ENCODE data around the gene TTYH2.

The TTYH2 gene

DNA sequence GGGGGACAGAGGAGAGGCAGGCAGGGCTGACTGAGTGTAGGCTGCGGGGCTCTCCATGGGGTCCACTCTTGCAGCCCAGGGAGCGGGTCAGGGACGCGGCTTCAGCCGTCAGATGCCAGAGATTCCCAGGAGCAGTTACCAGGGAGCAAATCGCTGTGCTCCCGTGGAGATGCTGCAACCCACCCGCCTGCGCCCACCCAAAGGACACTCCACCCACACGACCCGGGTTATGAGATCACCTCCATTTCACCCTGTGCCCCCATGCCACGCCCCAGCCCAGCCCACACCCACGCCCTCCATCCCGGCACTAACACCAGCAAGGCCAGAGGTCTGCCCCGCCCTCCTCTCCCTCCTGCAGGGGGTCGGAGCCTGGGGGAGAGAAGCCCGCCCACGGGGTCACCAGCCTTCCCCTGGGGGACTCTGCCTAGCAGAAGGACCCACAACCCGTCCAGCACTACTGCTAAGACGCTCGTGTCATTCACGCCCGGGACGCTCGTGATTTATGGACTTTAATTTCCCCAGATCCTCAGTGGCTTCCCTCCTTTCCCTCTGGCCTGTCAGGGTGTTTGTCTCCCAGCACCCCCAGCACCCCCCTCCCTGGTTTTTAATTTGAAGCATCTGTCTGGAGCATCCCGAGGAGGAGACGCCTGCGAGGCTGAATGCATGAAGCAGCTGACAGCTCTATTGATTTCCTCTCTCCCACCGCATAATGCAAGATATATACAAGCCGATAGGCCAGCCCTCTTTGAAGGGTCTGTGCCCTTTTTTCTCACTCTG, 16.6 kb upstream of the TTYH2 start:
- DNase-seq (ENCODE audit: low read depth), result no peak

DNA sequence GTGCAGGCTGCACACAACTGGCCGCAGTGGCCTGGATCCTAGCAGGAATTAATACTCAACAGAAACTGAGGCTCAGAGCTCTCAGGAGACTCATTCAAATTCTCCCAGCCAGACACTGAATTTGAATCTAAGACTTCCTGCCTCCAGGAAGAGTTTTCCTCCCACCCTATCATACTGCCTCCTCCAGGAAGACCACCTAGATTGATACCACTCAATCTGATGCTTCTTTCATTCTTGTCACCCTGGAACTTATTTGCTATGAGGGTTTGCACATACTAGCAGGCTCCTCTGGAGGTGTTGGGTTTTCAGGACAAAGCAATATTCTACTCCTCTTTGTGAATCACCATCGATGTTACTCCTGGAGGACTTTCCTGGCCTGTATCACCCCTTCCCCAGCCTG, 15.6 kb upstream of the TTYH2 start:
- no peak for DNase-seq (ENCODE audit: low read depth)

DNA sequence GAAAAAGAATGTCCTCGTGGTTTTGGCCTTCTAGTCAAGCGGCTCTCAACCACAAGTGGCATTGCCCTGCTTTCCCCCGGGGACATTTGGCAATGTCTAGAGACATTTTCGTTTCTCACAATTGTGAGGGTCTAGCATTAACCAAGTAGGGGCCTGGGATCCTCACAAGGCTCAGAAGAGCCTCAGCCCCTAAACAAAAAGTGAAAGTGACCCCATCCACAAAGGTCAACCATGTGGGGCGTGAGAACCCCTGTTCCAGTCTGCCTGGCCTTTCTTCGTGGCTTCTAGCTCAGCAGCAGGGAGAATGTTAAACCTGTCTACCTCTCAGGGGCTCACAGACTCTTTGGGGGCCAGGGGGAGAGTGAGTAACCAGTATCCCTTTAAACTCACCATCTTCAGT, 14.7 kb upstream of the TTYH2 start:
- no peak for DNase-seq (ENCODE audit: low read depth)

DNA sequence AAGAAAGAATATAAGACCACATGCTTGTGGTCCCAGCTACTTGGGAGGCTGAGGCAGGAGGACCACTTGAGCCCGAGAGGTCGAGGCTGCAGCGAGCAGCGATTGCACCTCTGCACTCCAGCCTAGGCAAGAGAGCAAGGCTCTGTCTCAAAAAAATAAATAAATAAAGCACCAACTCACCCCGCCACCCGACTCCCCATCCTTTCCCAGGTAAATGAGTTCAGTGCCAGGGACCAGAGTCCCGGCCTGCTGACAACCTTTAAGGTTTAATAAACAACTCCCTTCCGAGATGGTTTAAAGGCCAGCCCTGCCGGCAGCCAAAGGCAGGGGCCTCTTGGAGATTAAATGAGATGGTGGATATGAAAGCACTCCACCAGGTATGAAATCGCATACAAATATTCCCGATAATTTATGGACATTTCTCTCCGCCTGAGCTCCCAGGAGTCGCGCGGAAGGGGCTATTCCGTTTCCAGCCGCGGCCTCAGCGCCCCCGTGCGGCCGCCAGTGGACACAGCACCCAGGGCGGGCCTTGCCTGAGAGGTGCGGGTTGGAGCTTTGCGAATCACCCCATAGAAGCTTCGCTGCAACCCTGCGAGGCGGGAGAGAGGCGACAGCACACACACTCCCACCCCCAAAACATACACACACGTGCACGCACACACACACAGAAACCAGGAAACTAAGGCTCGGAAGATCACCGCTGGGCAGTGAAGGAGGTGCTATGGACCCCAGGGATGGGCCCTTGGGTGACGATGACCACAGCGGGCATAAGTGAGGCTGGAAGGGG, 13.9 kb upstream of the TTYH2 start:
- no peak for DNase-seq (ENCODE audit: low read depth)

DNA sequence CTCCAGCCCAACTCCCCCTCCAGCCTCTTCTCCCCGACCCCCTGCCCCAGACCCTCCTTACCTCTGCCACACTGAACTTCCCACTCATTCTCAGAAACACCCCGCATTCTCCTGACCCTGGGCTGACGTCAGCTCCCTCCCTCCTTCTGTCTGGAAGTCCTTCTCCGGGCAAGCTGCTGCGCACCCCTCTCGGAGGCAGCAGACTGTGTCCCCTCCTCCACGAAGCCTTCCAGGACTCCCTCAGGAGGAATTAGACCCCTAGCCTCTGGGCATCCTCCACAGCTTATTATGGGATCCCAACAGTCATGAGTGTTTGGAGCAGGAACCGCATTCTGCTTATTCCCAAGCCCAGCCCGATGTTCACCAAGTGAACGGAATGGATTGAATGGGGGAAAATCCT, 13.3 kb upstream of the TTYH2 start:
- no peak for DNase-seq (ENCODE audit: low read depth)

DNA sequence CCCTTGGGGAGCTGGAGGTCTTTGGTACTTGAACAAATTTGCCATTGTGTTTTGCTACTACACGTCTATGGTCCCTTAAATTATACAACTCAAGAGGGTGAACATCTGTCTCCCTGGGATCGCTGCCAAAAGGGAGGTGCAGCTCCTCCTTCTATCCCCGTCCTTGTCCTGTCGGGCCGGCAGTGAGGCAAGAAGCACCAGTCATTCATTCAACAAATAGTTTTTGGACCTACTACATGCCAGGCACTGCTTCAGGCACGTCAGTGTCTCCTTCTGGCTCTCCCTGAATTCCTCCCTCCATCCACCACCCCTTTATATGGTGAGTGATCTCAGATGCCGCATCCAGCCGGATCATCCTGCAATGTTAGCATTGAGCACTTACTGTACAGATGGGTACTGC, 12.1 kb upstream of the TTYH2 start:
- DNase-seq (ENCODE audit: low read depth), result no peak

DNA sequence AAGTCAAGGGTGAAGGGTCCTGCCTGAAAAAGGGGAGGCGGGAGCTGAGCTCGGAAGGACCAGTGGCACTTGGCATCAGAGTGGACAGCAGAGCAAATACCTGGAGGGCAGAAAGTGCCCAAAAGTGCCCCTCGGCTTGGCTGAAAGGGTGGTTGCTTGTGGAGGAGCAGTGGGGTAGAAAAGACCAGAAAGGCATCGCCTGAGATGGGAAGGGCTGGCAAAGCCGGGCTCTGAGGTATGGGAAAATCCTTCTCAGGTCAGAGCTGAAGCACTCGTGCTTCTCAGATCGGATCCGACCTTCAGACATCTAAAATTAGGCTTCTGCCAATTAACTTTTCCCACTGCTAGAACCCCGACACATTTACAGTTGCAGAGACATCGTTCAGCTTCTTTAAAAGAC, 11.4 kb upstream of the TTYH2 start:
- no peak for DNase-seq (ENCODE audit: low read depth)

DNA sequence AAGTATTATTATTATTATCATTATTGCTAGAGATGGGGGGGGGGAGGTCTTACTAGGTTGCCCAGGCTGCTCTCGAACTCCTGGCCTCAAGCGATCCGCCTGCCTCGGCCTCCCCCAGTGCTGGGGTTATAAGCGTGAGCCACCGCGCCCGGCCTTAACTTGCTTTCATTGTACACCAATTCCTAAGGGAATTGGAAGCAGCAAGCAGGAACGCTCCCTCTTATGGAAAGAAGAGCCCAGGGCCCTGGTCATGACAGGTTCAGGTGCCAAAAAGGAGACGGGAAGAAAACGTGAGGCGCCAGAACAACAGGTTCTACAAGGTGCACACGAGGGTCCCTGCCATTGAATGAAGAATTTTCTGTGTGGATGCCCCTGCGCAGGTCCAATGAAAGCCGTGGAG, 10.4 kb upstream of the TTYH2 start:
- DNase-seq (ENCODE audit: low read depth), result no peak

DNA sequence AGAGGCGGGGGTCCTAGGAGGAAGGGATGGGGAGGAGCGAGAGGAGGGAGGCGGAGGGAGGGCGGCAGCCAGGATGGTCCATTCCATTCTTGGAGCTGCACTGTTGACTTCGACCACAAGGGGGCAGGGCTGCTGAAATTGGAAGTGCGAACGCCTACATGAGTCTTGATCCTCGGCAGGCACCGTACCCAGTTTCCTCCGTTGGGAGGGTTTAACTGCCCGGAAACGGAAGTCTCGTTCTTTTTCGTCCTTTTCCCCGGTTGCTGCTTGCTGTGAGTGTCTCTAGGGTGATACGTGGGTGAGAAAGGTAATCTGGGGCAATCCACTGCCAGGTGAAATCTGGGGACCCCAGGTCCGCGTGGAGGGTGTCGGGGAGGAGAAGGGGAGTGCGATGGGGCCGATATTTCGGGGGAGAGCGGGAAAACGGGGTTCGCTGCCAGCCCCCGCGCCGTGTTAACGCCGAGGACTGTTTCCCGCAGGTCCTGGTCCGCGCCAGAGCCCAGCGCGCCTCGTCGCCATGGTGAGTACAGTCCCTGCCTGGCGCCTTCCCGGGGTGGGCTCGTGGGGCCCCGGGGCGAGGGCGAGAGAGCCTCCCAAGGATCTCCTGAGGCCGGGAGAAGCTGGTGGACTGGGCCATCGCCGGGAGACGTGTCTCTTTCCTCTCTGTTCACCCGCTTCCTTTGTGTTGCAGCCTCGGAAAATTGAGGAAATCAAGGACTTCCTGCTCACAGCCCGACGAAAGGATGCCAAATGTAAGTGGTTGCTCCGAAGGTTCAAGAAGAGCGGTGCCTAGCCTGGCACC, 9.7 kb upstream of the TTYH2 start, which contains the start of gene RPL38:
Gene RPL38 (plus strand): TSS at position 240 of the 802 bp plus-strand sequence. CDS start 278 bp downstream, at position 518.
- peak; percentile 97 for DNase-seq (ENCODE audit: low read depth)

DNA sequence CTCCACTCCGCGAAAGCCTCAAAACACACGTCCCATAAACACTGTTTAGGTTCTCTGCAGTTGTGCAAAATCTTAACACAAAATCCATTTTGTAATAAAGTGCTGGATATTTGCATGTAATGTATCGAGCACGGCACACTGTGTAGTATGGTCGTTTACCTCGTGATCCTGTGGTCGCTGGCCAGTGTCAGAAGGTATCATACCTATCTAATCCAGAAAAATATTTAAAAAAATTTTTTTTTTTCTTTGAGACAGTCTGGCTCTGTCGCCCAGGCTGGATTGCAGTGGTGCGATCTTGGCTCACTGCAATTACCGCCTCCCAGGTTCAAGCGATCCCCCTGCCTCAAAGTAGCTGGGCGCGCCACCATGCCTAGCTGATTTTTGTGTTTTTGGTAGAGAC, 8.9 kb upstream of the TTYH2 start:
- no peak for DNase-seq (ENCODE audit: low read depth)

DNA sequence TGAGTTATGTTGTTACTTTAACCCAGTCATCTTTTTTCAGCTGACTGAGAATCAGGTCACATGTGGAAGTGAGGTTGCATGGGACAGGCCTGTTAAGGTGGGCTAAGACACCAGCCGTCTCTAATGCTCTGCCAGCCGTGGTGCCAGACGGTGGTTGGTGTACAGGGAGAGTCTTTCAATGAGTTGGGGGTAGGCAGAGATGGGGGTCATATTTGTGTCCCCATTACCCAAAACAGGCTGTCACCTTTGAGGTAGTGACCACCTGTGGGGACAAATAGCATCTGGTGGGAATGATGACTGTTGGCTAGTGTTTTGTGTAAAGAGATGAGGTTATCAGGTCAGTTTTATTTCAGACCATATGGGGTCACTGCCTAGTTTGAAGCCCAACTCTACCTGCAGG, 8.1 kb upstream of the TTYH2 start:
- DNase-seq (ENCODE audit: low read depth), result no peak

DNA sequence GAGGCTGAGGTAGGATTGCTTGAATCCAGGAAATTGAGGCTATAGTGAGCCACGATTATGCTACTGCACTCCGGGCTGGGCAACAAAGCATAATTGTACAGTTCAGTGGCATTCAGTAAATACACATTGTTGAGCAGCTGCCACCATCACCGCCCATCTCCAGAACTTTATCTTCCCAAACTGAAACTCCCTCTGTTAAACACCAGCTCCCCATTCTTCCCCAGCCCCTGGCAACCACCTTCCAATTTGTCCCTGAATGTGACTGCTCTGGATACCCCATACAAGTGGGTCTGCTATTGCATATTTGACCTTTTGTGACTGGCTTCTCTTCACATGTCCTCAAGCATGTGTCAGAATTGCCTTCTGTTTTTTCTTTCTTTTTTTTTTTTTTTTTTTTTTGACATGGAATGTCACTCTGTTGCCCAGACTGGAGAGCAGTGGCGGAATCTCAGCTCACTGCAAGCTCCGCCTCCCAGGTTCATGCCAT, 7.0 kb upstream of the TTYH2 start:
- no peak for DNase-seq (ENCODE audit: low read depth)

DNA sequence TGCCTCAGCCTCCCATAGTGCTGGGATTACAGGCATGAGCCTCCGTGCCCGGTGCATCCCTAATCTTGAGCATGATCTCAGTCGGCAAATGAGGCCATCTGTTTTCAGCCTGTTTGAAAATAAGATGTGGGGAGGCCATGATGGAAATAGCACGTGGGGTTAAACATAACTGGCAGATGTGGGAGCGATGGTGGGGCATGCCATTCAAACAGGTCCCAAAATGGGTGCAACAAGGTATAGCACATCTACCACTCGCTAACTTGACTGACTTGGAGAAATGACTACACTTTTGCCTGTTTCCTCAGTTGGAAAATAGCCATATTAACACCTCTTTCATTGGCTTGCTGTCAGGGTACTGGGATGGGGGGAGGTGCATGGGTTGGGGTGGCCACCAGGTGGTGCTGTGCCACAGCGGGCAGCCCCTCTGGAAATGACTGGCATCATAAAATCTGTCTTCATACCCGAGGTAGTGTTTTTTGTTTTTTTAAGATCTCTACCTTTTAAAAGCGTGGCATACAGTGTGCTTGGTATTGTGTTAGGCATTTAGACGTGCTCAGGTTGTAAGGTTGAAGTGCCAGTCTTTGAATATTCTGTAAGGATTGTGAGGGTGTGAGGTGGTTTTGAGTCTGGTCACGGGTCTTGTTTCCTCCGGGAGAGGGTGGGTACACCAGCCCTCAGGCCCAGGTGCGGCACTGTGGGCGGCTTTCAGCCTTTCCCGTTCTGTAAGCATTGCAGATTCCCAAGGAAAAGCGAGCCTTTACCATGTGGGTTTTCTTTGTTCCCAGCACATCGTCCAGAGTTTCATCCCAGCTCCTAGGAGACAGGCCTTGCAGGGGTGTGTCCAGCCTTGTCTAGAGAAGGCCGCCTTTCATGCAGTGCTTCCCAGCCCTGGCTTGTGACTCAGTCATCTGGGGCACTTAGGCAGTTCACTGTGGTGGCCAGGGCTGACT, 2.9 kb upstream of the TTYH2 start:
- DNase-seq (ENCODE audit: low read depth), result no peak

DNA sequence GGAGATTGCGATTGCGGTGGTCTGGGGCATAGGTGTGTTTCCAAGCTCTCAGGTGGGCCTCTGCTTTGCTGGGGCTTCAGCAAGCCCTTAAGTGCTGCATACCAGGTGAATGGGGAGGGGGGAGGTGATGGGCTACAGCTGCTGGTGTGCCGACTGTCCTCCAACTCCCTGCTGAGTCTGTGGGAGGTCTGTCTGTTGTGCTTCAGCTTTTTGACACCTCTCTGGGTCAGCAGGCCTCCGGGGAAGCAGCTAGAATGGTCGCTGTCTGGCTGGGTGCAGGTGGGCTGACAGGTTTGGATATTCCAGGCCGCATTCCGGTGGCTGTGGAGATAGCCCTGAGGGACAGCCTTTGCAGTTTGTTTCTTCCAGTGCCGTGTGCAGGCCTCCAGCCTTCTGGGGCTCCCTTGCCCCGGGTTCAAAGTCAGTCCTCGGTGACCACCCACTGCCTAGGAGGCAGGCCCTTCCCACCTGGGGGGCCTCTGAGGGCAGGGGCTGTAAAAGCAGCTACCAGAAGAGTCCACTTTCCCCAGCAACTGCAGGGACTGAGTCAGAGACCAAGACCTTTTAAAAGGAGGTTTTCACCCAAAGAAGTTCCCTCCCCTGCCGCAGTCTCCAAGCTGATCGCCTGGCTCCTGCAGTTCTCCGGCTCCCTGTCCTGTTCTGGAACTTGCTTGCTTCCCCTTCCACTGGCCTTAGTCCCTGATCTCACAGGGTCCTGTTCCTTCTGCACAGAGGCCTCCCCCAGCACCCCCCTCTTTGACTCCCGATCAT, 2.0 kb upstream of the TTYH2 start:
- no peak for DNase-seq (ENCODE audit: low read depth)

DNA sequence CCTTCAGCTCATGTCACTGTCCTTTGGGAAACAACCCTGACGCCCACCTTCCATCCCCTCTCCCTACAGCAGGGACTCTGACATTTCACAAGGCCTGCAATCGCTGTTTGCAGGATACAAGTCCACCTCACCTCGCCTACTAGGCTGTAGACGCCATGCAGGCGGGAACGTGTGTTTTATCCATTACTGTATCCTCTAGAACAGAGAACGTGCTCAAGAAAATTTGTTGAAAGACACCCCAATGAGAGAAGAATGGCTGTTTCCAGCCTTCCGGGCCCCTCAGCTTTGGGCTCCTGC, 1.5 kb upstream of the TTYH2 start:
- no peak for DNase-seq (ENCODE audit: low read depth)

DNA sequence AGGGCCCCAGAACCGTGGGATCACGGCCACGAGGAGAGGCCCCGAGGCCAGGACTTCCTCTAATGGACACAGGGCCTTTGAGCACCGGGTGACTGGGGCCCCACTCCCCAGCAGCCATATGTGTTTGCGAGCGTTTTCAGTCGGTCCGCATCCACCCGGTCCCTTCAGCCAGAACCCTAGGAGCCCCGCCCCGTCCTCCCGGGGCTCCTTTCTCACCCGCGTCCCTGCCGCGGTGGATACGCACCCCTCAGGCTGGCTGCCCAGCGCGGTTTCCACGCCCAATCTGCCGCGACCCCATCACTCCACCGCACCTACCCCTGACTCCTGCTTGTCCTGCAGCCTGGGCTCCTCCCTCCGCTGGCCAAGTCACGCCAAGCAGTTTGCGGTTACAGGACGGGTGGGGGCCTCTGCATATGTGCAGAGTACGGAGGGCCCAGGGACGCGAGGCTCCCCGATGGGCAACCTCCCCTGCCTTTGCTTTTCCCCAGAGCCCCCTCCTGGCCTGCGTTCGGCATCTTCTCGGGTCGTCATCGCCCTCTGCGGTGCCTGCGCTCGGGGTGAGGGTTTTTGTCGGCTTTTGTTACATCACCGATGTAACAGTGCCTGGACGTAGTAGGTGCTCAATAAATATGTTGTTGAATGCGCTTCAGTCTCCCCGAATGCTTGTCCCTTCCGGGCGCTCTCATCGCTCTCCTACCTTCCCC, 1.0 kb upstream of the TTYH2 start:
- DNase-seq (ENCODE audit: low read depth), result no peak

DNA sequence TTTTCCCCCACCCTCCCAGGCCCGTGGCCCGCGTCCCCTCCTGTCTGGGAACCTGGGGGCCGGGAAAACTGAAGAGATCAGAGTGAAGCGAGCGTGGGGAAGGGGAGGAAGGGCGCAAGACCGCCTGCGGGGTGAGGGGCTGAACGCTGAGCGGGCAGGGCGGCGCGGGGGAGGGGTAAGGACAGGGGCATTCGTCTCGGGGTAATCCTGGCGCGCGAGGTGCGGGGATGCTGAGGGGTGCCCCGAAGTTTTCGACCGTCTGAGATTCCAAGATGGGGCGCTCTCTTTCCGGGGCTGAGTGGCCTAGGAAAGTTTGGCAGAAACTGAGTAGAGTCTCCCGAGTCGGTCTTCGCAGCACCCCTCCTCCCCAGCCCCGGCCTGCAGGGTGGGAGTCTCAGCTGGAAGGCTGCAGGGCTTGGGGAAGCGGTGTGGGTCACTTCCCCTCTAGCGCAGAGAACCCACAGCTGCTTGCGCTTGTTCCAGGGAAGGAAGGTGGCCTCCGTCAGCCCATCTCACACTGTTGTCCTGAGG, 555 bp downstream of the TTYH2 start:
- DNase-seq (ENCODE audit: low read depth), result no peak

DNA sequence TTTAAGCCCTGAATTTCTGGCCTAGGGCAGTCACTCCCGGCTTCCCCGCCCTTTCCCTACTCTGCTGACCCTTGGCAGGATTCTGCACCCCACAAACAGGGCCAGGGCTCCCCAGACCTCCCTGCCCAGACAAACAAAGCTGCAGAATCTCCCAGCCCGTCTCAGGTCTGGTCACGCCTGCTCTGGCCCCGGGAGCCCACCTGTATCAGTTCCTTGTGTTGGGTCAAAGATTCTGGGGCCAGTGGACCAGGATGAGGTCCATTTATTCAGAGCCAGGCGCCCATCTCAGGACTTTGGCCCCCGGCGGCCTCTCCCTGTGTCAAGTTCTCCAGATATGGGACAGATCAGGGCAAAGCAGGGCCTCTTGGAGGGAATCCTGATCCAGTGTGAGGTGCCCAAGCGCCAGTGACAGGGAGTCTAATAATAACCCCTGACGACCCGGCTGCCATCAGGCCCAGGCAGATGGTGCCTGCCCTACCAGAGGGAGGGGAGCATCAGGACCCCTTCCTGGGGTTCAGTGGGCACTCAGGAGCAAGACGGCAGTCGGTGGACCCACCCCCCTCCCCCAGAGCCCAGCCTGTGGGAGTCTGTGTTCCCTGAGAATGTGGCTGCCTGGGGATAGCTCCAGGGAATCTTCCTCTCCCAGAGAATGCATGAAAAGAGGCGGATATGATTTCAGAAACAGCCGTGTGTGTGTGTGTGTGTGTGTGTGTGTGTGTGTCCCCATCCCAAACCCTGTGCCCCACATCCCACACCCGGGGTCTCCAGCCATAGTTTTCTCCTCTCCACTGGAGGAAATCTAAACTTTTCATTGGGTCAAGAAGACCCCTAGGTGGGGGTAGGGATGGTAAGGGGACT, 1.3 kb downstream of the TTYH2 start:
- no peak for DNase-seq (ENCODE audit: low read depth)

DNA sequence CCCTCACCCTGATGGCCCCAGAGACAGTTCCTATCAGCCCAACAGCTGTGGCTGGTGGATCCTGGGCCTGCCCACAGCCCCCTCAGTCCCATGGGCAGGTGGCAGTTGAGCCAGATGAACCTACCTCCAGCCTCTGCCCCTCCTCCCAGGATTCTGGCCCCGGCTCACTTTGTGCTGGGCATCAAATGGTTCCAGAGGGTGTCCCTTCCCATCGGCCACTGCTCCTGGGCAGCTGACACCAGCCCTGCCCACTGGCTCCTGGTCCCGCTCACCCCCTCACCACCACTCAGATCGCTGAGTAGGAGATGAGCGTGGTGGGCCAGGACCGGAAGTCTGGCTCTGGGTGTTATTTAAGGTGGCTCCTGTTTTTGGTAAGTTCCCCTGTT, 2.0 kb downstream of the TTYH2 start:
- DNase-seq (ENCODE audit: low read depth), result no peak
